ENCODE measurements around the gene PRXL2A.

PRXL2A gene

GRCh38 chr10:80442879-80443278, 34.5 kb downstream of the PRXL2A start:
- no peak overlapping the region for H3K27ac ChIP-seq

GRCh38 chr10:80443531-80443974, 35.2 kb downstream of the PRXL2A start:
- DNase-seq (ENCODE audit: low read depth, low spot score), result no peak
- no peak overlapping the region for H3K27ac ChIP-seq

More at GRCh38 chr10:80442879-80443278, 34.5 kb downstream of the PRXL2A start:
- no peak for DNase-seq (ENCODE audit: low read depth, low spot score)

- H3K27ac ChIP-seq, result no peak overlapping the region
- DNase-seq (ENCODE audit: low read depth, low spot score), result no peak
Measured at GRCh38 chr10:80444124-80444523, 35.8 kb downstream of the PRXL2A start.

- DNase-seq (ENCODE audit: low read depth, low spot score), result no peak
- no peak overlapping the region for H3K27ac ChIP-seq
Measured at GRCh38 chr10:80444646-80445319, 36.4 kb downstream of the PRXL2A start.

- no peak overlapping the region for H3K27ac ChIP-seq
- DNase-seq (ENCODE audit: low read depth, low spot score), result no peak
Measured at GRCh38 chr10:80447436-80448190, 39.3 kb downstream of the PRXL2A start.

- no peak overlapping the region for H3K27ac ChIP-seq
- no peak for DNase-seq (ENCODE audit: low read depth, low spot score)
Measured at GRCh38 chr10:80448209-80448942, 40.0 kb downstream of the PRXL2A start.

- DNase-seq (ENCODE audit: low read depth, low spot score), result no peak
- H3K27ac ChIP-seq, result no peak overlapping the region
Measured at GRCh38 chr10:80449520-80449919, 41.2 kb downstream of the PRXL2A start.

GRCh38 chr10:80451132-80451531, 42.8 kb downstream of the PRXL2A start:
- no peak for DNase-seq (ENCODE audit: low read depth, low spot score)

GRCh38 chr10:80452069-80452468, 43.7 kb downstream of the PRXL2A start:
- no peak overlapping the region for H3K27ac ChIP-seq
- no peak for DNase-seq (ENCODE audit: low read depth, low spot score)

More at GRCh38 chr10:80451132-80451531, 42.8 kb downstream of the PRXL2A start:
- H3K27ac ChIP-seq, result no peak overlapping the region

- no peak for DNase-seq (ENCODE audit: low read depth, low spot score)
- peak overlapping the region; percentile 99 for H3K27ac ChIP-seq
Measured at GRCh38 chr10:80452640-80453039, 44.3 kb downstream of the PRXL2A start.

GRCh38 chr10:80453056-80453841, 44.9 kb downstream of the PRXL2A start:
- DNase-seq (ENCODE audit: low read depth, low spot score), result no peak
- H3K27ac ChIP-seq, result peak overlapping the region; percentile 99

- no peak for DNase-seq (ENCODE audit: low read depth, low spot score)
- peak within 1 kb of the TSS; percentile 99 for H3K27ac ChIP-seq
Measured at GRCh38 chr10:80453842-80454512, 45.6 kb downstream of the PRXL2A start, which contains the start of gene TSPAN14. Gene TSPAN14, plus strand, starts transcription at chr10:80454310. Its CDS starts 34,924 bp downstream, at chr10:80489234.

- DNase-seq (ENCODE audit: low read depth, low spot score), result no peak
- peak overlapping the region; percentile 99 for H3K27ac ChIP-seq
Measured at GRCh38 chr10:80454513-80455460, 46.4 kb downstream of the PRXL2A start.

- H3K27ac ChIP-seq, result peak overlapping the region; percentile 99
- DNase-seq (ENCODE audit: low read depth, low spot score), result no peak
Measured at GRCh38 chr10:80455461-80456349, 47.4 kb downstream of the PRXL2A start.

GRCh38 chr10:80457554-80458262, 49.4 kb downstream of the PRXL2A start:
- no peak for DNase-seq (ENCODE audit: low read depth, low spot score)
- peak overlapping the region; percentile 99 for H3K27ac ChIP-seq

- DNase-seq (ENCODE audit: low read depth, low spot score), result no peak
- H3K27ac ChIP-seq, result peak overlapping the region; percentile 99
Measured at GRCh38 chr10:80458263-80458625, 49.9 kb downstream of the PRXL2A start.

- H3K27ac ChIP-seq, result peak overlapping the region; percentile 99
Measured at GRCh38 chr10:80458638-80459037, 50.3 kb downstream of the PRXL2A start.

More at GRCh38 chr10:80458638-80459037, 50.3 kb downstream of the PRXL2A start:
- DNase-seq (ENCODE audit: low read depth, low spot score), result no peak
